SK-N-MC (cell line): Measurements from ENCODE around the gene CD300LG.

ENCODE experiments used
- EZH2 ChIP-seq: fragments of 200-600 bp; sonication (generic); IDR thresholded peaks from one replicate; pipeline ENCODE4 v1.6.1; 2017; ENCODE audit warnings: antibody characterized with exemption
- FOXP2 ChIP-seq: optimal IDR thresholded peaks from 2 replicates; pipeline ENCODE3; 2011; ENCODE audit warnings: mild to moderate bottlenecking, moderate library complexity; ENCODE audit not compliant: insufficient read depth; ENCODE audit errors: extremely low read length, control extremely low read depth
- POLR2AphosphoS5 ChIP-seq: IDR thresholded peaks from 2 replicates; pipeline ENCODE4 v1.6.1; 2012; ENCODE audit warnings: mild to moderate bottlenecking, low read depth, low read length, borderline replicate concordance

DNA sequence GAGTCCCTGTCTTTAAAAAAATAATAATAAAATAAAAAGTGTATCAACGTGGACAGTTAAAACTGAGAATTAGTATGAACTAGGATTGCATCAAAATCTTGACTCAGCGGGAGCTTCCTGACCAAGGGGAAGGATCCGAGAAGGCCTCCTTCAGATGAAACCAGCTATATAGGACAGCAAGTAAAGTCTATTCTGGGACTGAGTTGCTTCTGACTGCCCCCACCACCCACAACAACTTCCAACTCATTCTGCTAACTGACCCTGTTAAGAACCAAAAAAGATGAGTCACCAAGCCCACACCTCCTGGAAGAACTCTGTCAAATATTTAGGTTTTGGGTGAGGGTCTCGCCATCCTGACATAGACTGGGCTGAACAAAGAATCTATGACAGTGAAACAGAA is 38.9 kb upstream of the CD300LG start:
- TF ChIP-seq POLR2AphosphoS5 (no peak), EZH2 (no peak), FOXP2 (no peak)
